ENCODE data around the gene RPL7L1. TPM values are rescaled to one million over a fixed set of nuclear protein-coding genes. Genes with fewer than 3 reads are reported as not detected.
"Not testable (repeated sequence)": the region's sequence is repeated elsewhere in the genome, so short reads cannot be mapped to it uniquely, and the experiment has no call there.

Gene RPL7L1
- total RNA-seq, 2 donors from 2014 or later = 55.5 to 75.8 TPM

- H3K4me1 ChIP-seq (ENCODE audit: control insufficient read depth in 1 of 2, low read depth in 2 of 2) = peaks cover 11 to 20% of the 10 kb centered on the region in 2 donors
- ATAC-seq (ENCODE audit: insufficient number of reproducible peaks, low FRiP score, low read depth) (no peak), DNase-seq (ENCODE audit: low spot score) (no peak)
- no peak for TF ChIP-seq CTCF (IDR thresholded peaks at IDR 0.05)
- H3K27me3 ChIP-seq (replicated peaks; ENCODE audit: insufficient read depth) = no peaks in the 10 kb centered on the region
- peaks cover 37% of the 10 kb centered on the region for H3K36me3 ChIP-seq
- no peaks in the 10 kb centered on the region for H3K9me3 ChIP-seq
- H3K4me3 ChIP-seq = no peak overlapping the region
- no peak overlapping the region for H3K27ac ChIP-seq
Measured at GRCh38 chr6:42885702-42886101, 6.3 kb downstream of the RPL7L1 start.

DNA sequence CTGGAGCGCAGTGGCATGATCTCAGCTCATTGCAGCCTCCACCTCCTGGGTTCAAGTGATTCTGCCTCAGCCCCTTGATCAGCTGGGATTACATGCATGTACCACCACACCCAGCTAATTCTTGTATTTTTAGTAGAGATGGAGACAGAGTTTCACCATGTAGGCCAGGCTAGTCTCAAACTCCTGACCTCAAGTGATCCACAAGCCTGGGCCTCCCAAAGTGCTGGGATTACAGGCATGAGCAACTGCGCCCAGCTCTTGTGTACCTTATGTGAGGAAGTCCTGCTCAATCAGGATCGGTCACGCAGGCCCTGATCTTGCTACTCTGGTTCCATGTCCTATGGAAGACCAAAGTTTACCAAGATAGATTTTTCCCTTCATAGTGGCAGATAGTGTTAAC lies 8.8 kb downstream of the RPL7L1 start:
- peaks cover 10 to 17% of the 10 kb centered on the region in 2 donors for H3K4me1 ChIP-seq (ENCODE audit: control insufficient read depth in 1 of 2, low read depth in 2 of 2)
- not testable (repeated sequence) for ATAC-seq (ENCODE audit: insufficient number of reproducible peaks, low FRiP score, low read depth); H3K27ac ChIP-seq; DNase-seq (ENCODE audit: low spot score); H3K9me3 ChIP-seq; H3K27me3 ChIP-seq (replicated peaks; ENCODE audit: insufficient read depth); H3K4me3 ChIP-seq
- H3K36me3 ChIP-seq = peaks cover 36% of the 10 kb centered on the region

GRCh38 chr6:42889815-42890214 lies 10.4 kb downstream of the RPL7L1 start:
- Histone ChIP-seq H3K4me1 (ENCODE audit: control insufficient read depth in 1 of 2, low read depth in 2 of 2) (peaks cover 10 to 17% of the 10 kb centered on the region in 2 donors), H3K27ac (peak overlapping the region; percentile 85 to 92), H3K27me3 (replicated peaks; ENCODE audit: insufficient read depth) (no peaks in the 10 kb centered on the region), H3K36me3 (peaks cover 21% of the 10 kb centered on the region), H3K9me3 (no peaks in the 10 kb centered on the region), H3K4me3 (peak overlapping the region; percentile 81)
- no peak for ATAC-seq (ENCODE audit: insufficient number of reproducible peaks, low FRiP score, low read depth)
- TF ChIP-seq CTCF (IDR thresholded peaks at IDR 0.05) = no peak
- DNase-seq (ENCODE audit: low spot score) = no peak

DNA sequence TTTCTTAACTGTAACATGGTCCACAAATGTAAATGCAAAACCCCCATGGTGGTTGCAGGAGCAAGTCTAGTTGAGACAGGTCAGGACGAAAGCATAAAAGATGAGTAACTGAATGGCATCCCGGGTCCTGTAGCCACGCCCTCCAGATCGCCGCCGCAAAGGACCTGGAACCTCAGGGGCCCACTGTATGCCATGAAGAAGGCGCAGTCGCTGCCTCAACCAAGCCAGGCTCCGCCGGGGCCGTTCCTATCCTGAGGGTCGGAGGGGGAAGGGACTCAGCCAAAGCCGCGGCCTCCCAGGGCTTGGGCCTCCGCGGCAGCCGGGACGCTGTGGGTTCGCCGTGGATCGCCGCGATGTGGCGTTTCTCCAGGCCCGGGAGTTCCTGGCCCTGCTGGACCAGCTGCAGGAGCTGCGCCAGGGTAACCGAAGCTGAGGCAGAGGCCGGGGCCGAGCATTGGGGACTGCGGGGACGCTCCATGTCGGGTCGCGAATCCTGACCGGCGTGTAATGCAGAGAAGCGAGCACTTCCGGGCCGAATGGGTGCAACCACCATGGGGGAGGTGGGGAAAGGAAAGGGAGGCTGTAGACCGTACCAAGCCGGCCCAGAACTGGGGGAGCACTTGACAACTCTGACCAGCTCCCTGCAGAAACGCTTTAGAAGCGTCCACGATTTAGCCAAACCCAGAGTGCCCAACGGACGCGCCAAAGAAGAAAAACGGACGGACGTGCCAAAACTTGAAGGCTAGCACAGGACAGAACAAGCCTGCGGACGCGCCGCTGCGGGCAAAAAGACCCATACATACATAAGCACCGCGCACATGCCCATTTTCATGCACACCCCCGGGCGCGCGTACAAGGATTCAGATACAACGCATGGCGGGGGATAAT lies 11.1 kb downstream of the RPL7L1 start:
- no peak for TF ChIP-seq CTCF (IDR thresholded peaks at IDR 0.05)
- H3K9me3 ChIP-seq = no peaks in the 10 kb centered on the region
- H3K4me1 ChIP-seq (ENCODE audit: control insufficient read depth in 1 of 2, low read depth in 2 of 2) = peaks cover 10 to 17% of the 10 kb centered on the region in 2 donors
- ATAC-seq (ENCODE audit: insufficient number of reproducible peaks, low FRiP score, low read depth) = peak; percentile 98
- H3K36me3 ChIP-seq = peaks cover 14% of the 10 kb centered on the region
- H3K4me3 ChIP-seq = peak overlapping the region; percentile 81
- peak overlapping the region; percentile 85 to 92 for H3K27ac ChIP-seq
- peak; percentile 71 for DNase-seq (ENCODE audit: low spot score)
- no peaks in the 10 kb centered on the region for H3K27me3 ChIP-seq (replicated peaks; ENCODE audit: insufficient read depth)

GRCh38 chr6:42891199-42891722 lies 11.8 kb downstream of the RPL7L1 start:
- no peak for ATAC-seq (ENCODE audit: insufficient number of reproducible peaks, low FRiP score, low read depth)
- no peak for DNase-seq (ENCODE audit: low spot score)
- Histone ChIP-seq H3K4me3 (peak overlapping the region; percentile 81), H3K4me1 (ENCODE audit: control insufficient read depth in 1 of 2, low read depth in 2 of 2) (peaks cover 10 to 17% of the 10 kb centered on the region in 2 donors), H3K27ac (peak overlapping the region; percentile 47 to 85), H3K36me3 (peaks cover 7% of the 10 kb centered on the region), H3K27me3 (replicated peaks; ENCODE audit: insufficient read depth) (no peaks in the 10 kb centered on the region), H3K9me3 (no peaks in the 10 kb centered on the region)
- no peak for TF ChIP-seq CTCF (IDR thresholded peaks at IDR 0.05)

- not testable (repeated sequence) for H3K27ac ChIP-seq; DNase-seq (ENCODE audit: low spot score); H3K9me3 ChIP-seq; H3K36me3 ChIP-seq; ATAC-seq (ENCODE audit: insufficient number of reproducible peaks, low FRiP score, low read depth); H3K27me3 ChIP-seq (replicated peaks; ENCODE audit: insufficient read depth); H3K4me3 ChIP-seq
- H3K4me1 ChIP-seq (ENCODE audit: control insufficient read depth in 1 of 2, low read depth in 2 of 2) = peaks cover 12 to 22% of the 10 kb centered on the region in 2 donors
Measured at GRCh38 chr6:42894041-42894828, 14.8 kb downstream of the RPL7L1 start.

Measured in thoracic aorta (tissue), 2 donors.